Coronary artery (tissue), 2 donors: ENCODE results near the gene POU4F3.

Experiments used
- DNase-seq: peaks from one replicate; pipeline ENCODE4 v3.0.0-alpha.2; 2017; ENCODE audit warnings: low spot score
- H3K27ac ChIP-seq, 2 donors: fragments of 200-600 bp; sonication (generic); one replicate each; pipeline ENCODE4 v1.5.1; 2016 to 2019
- H3K4me3 ChIP-seq: fragments of 200-600 bp; sonication (generic); 2 replicates; pipeline ENCODE4 v1.5.1; 2016; ENCODE audit warnings: mild to moderate bottlenecking, moderate library complexity
- TF ChIP-seq, protein P1 (sequence below): fragments of 200-600 bp; sonication (generic); IDR thresholded peaks from one replicate; pipeline ENCODE4 v1.5.1; 2019; ENCODE audit warnings: antibody characterized with exemption

Gene POU4F3

DNA sequence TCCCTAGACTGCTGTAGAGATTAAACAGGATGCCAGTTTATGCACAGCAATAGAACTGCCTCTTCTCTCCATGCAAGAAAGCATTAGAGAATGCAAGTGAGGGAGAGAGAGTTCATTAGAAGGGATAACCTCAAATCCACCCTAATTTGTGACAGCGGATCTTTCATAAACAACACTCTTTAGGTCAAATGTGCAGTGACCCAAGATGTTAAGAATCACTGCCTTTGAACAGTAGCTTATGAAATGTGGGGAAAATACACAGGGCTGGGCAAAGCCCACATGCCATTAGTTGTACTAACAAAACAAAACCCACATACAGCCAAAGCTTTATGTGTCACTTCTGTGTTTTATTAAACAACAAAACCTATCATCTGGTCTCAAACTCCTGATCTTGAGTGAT lies 36.2 kb upstream of the POU4F3 start:
- Histone ChIP-seq H3K27ac (no peak overlapping the region), H3K4me3 (no peak overlapping the region)
- TF ChIP-seq, protein P1, sequence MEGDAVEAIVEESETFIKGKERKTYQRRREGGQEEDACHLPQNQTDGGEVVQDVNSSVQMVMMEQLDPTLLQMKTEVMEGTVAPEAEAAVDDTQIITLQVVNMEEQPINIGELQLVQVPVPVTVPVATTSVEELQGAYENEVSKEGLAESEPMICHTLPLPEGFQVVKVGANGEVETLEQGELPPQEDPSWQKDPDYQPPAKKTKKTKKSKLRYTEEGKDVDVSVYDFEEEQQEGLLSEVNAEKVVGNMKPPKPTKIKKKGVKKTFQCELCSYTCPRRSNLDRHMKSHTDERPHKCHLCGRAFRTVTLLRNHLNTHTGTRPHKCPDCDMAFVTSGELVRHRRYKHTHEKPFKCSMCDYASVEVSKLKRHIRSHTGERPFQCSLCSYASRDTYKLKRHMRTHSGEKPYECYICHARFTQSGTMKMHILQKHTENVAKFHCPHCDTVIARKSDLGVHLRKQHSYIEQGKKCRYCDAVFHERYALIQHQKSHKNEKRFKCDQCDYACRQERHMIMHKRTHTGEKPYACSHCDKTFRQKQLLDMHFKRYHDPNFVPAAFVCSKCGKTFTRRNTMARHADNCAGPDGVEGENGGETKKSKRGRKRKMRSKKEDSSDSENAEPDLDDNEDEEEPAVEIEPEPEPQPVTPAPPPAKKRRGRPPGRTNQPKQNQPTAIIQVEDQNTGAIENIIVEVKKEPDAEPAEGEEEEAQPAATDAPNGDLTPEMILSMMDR, result no peak
- DNase-seq, result no peak

DNA sequence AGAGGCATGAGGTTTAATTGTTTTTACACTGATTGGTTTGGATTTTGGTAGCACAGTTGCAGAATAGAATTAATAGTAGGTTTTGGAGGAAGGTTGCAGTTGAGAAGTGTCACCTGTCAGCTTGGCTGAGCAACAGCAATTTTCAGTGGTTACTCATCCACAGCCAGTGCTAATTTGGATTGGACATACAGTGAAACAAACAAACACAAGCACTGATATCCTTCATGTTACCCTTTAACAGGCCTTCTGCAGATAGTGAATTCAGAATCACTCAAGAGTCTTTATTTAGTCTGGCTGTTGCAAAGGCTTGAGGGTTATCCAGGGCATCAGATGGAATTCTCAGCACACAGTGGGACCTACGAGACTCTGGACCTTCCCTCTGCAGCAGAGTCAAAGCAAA lies 31.8 kb upstream of the POU4F3 start:
- H3K27ac ChIP-seq, result no peak overlapping the region
- H3K4me3 ChIP-seq, result no peak overlapping the region
- no peak for DNase-seq
- TF ChIP-seq, protein P1, result no peak

DNA sequence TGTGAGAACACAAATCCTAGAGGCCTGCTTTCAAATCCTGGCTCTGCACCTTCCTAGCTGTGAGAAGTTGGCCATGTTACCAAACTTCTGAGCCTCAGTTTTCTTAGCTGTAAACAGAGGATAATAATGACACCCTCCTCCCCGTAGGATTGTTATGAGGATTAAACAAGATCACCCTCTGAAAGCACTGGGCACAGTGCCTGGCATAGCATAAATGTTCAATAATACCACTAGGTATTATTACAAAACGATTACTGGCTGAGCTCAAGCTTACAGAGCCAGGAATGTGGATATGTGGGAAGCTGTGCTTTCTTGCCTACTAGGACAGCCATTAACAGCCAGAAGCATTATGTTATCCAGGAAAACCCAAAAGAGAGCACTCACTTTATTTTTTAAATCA lies 30.8 kb upstream of the POU4F3 start:
- DNase-seq, result no peak
- TF ChIP-seq, protein P1, result no peak
- H3K4me3 ChIP-seq, result no peak overlapping the region
- H3K27ac ChIP-seq, result no peak overlapping the region

DNA sequence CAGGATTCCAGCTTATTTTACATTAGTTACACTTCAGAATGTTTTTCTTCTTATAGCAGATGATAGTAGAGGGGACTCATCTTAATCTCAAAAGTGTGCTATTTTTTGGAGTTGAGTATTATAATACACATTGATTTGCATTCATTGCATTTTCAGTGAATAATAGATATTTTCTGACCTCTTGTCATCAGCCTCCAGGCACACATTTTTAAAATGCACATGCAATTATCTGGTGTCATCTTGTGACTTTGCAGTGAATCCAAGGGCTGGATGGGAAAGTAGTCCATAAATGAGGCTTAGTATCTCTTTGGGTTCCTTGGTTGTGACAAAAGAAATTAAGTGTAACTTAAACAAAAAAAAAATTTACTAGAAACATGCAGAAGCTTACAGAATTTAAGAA lies 28.1 kb upstream of the POU4F3 start:
- Histone ChIP-seq H3K4me3 (no peak overlapping the region), H3K27ac (no peak overlapping the region)
- DNase-seq, result no peak
- TF ChIP-seq, protein P1, result no peak

DNA sequence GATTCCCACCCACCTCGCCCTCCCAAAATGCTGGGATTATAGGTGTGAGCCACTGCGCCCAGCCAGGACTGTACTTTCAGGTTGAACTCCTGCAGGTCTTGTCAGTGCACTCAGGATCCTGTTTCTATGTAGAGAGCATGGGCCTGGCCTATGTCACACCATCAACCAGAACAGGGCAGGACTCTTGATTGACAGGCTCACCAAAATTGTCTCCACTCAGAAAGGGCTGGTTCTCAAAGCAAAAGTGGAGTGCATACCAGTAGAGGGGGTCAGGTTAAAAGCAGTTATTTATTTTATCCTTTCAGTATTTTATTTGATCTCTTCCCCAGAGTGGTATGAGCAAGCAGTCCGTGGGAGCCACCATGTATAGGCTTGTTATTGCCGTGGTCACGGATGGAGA lies 27.4 kb upstream of the POU4F3 start:
- no peak overlapping the region for H3K4me3 ChIP-seq
- no peak overlapping the region for H3K27ac ChIP-seq
- no peak for DNase-seq
- TF ChIP-seq, protein P1, result no peak

DNA sequence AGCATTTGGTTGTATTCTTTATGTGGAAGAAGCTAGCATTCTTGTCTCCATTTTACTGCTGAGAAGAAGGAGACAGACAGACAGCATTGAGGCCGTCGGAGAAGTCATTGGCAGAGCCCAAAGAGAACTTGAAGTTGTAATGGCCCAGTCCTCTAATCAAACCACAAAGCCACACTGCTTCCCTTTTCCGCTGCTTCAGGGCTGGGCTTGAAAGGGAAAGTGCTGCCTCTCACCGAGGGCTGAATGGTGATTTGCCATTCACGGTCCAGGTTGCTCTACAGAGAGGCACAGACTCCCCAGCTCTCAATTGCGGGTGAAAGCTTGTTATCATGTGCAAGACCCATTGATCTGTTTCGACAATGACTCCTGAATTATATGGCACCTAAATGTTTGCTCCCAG lies 25.6 kb upstream of the POU4F3 start:
- Histone ChIP-seq H3K27ac (no peak overlapping the region), H3K4me3 (no peak overlapping the region)
- TF ChIP-seq, protein P1, result no peak
- DNase-seq, result no peak

DNA sequence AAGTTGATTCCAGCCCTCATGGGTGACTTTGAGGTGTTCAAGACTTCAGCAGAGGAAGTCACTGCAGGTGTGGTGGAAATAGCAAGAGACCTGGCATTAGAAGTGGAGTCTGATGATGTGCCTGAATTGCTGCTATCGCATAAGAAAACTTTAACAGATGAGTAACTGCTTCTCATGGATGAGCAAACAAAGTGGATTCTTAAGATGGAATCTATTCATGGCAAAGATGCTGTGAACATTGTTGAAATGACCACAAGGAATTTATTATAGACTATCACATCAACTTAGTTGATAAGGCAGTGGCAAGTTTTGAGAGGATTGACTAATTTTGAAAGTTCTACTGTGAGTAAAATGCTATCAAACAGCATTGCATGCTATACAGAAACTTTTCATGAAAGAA lies 17.1 kb upstream of the POU4F3 start:
- DNase-seq, result no peak
- TF ChIP-seq, protein P1, result no peak
- no peak overlapping the region for H3K4me3 ChIP-seq
- no peak overlapping the region for H3K27ac ChIP-seq
